ENCODE measurements around the gene RBL1.
A peak's percentile ranks its signal among the peaks of the same experiment; 100 is the strongest.

The RBL1 gene

GRCh38 chr20:36951979-36952738, 143.6 kb downstream of the RBL1 start:
- no peak for DNase-seq (ENCODE audit: low read depth)
- H3K4me3 ChIP-seq (ENCODE audit: low read depth, low read length) = peak overlapping the region; percentile 59
- TF ChIP-seq CTCF (IDR thresholded peaks at IDR 0.05; ENCODE audit: low read depth, low read length, missing control alignments) = no peak

GRCh38 chr20:36951198-36951978, 144.4 kb downstream of the RBL1 start, which contains the start of gene SAMHD1:
SAMHD1 (minus strand) TSS chr20:36951708; CDS start chr20:36951643, 65 bp downstream.
- DNase-seq (ENCODE audit: low read depth) = peak; percentile 98
- no peak for TF ChIP-seq CTCF (IDR thresholded peaks at IDR 0.05; ENCODE audit: low read depth, low read length, missing control alignments)

GRCh38 chr20:36950414-36951197, 145.2 kb downstream of the RBL1 start:
- DNase-seq (ENCODE audit: low read depth) = no peak
- no peak for TF ChIP-seq CTCF (IDR thresholded peaks at IDR 0.05; ENCODE audit: low read depth, low read length, missing control alignments)
- peak overlapping the region; percentile 59 for H3K4me3 ChIP-seq (ENCODE audit: low read depth, low read length)

More at GRCh38 chr20:36951198-36951978, 144.4 kb downstream of the RBL1 start, which contains the start of gene SAMHD1:
- peak within 1 kb of the TSS; percentile 59 for H3K4me3 ChIP-seq (ENCODE audit: low read depth, low read length)

Measured in GM12864 (cell line).